CD14-positive monocyte (primary cell): ENCODE results near the gene AKR1C4. TPM values are rescaled to one million over a fixed set of nuclear protein-coding genes. Genes with fewer than 3 reads are reported as not detected.

Source experiments
- DNase-seq, 3 donors: peaks; one replicate each; pipeline ENCODE4 v3.0.0-alpha.2; 2011 to 2022
- H2AFZ ChIP-seq: 2 replicates; pipeline ENCODE4 v1.6.0; 2012; ENCODE audit warnings: mild to moderate bottlenecking, low read depth, low read length, inconsistent platforms; ENCODE audit not compliant: insufficient read depth, poor library complexity, severe bottlenecking
- H3K27ac ChIP-seq, 2 donors: 1 replicate in 1 of 2; 2 replicates in 1 of 2; pipeline ENCODE4 v1.5.1; 2012 to 2013; ENCODE audit warnings: low read length in 2 of 2, control low read depth in 1 of 2, inconsistent platforms in 1 of 2, low read depth in 1 of 2, mild to moderate bottlenecking in 1 of 2
- H3K27me3 ChIP-seq, 2 donors: one replicate each; pipeline versions ENCODE4 v1.6.0 to v1.6.1; 2011 to 2013; ENCODE audit warnings: low read length in 2 of 2; ENCODE audit not compliant: control insufficient read depth in 2 of 2, insufficient read depth in 2 of 2
- H3K36me3 ChIP-seq, 2 donors: replicated peaks in 1 of 2; 1 replicate in 1 of 2; 2 replicates in 1 of 2; pipeline versions ENCODE4 v1.5.1 to v1.6.1; 2012 to 2013; ENCODE audit warnings: low read length in 2 of 2, control low read depth in 1 of 2, inconsistent platforms in 1 of 2, mild to moderate bottlenecking in 1 of 2; ENCODE audit not compliant: insufficient read depth in 2 of 2, control insufficient read depth in 1 of 2
- H3K4me1 ChIP-seq, 2 donors: 1 replicate in 1 of 2; 2 replicates in 1 of 2; pipeline versions ENCODE4 v1.5.1 to v1.6.1; 2012 to 2013; ENCODE audit warnings: low read length in 2 of 2, control low read depth in 1 of 2, inconsistent platforms in 1 of 2, mild to moderate bottlenecking in 1 of 2, moderate library complexity in 1 of 2; ENCODE audit not compliant: insufficient read depth in 2 of 2, control insufficient read depth in 1 of 2
- H3K4me2 ChIP-seq: replicated peaks from 2 replicates; pipeline ENCODE3; 2012; ENCODE audit warnings: low read length, moderate library complexity, mild to moderate bottlenecking; ENCODE audit not compliant: poor library complexity, severe bottlenecking; ENCODE audit errors: extremely low read depth
- H3K4me3 ChIP-seq, 3 experiments: fragments of 200-600 bp in 1 of 3; sonication (generic) in 1 of 3; replicated peaks in 1 of 3; 1 replicate in 2 of 3; 2 replicates in 1 of 3; pipeline ENCODE4 v1.5.1; 2011 to 2013; ENCODE audit warnings: low read length in 3 of 3, mild to moderate bottlenecking in 3 of 3, control low read depth in 2 of 3, low read depth in 2 of 3, inconsistent platforms in 1 of 3, moderate library complexity in 1 of 3
- H3K79me2 ChIP-seq: 2 replicates; pipeline ENCODE4 v1.6.0; 2012; ENCODE audit warnings: mild to moderate bottlenecking, control low read depth, inconsistent platforms, low read length, moderate library complexity; ENCODE audit not compliant: insufficient read depth
- H3K9ac ChIP-seq: 2 replicates; pipeline ENCODE4 v1.6.0; 2017; ENCODE audit warnings: low read length, mild to moderate bottlenecking; ENCODE audit not compliant: insufficient read depth, poor library complexity, severe bottlenecking
- H3K9me3 ChIP-seq, 2 donors: replicated peaks in 1 of 2; 1 replicate in 1 of 2; 2 replicates in 1 of 2; pipeline versions ENCODE4 v1.5.1 to v1.6.1; 2012 to 2013; ENCODE audit warnings: low read length in 2 of 2, control low read depth in 1 of 2; ENCODE audit not compliant: control insufficient read depth in 1 of 2, insufficient read depth in 1 of 2
- H4K20me1 ChIP-seq: 2 replicates; pipeline ENCODE4 v1.6.0; 2012; ENCODE audit warnings: mild to moderate bottlenecking, low read length, control low read depth, moderate library complexity; ENCODE audit not compliant: insufficient read depth
- H3K27ac Mint-ChIP-seq, 7 donors: one replicate each; pipeline ENCODE4 v1.8.0; 2020; ENCODE audit warnings: mild to moderate bottlenecking in 7 of 7, mixed read lengths in 7 of 7, moderate library complexity in 6 of 7, inconsistent platforms in 2 of 7
- H3K27me3 Mint-ChIP-seq, 3 donors: one replicate each; pipeline ENCODE4 v1.8.0; 2021 to 2022; ENCODE audit warnings: low read depth in 3 of 3, mild to moderate bottlenecking in 3 of 3, mixed read lengths in 3 of 3, moderate library complexity in 3 of 3, inconsistent platforms in 1 of 3
- H3K36me3 Mint-ChIP-seq, 2 donors: one replicate each; pipeline ENCODE4 v1.8.0; 2020; ENCODE audit warnings: mixed read lengths in 2 of 2, inconsistent platforms in 1 of 2, mild to moderate bottlenecking in 1 of 2
- H3K4me1 Mint-ChIP-seq: one replicate; pipeline ENCODE4 v1.8.0; 2020; ENCODE audit warnings: mild to moderate bottlenecking, mixed read lengths
- H3K4me3 Mint-ChIP-seq, 2 donors: one replicate each; pipeline ENCODE4 v1.8.0; 2020; ENCODE audit warnings: mild to moderate bottlenecking in 2 of 2, mixed read lengths in 2 of 2, moderate library complexity in 1 of 2
- H3K9me3 Mint-ChIP-seq, 7 donors: one replicate each; pipeline ENCODE4 v1.8.0; 2020 to 2022; ENCODE audit warnings: mixed read lengths in 7 of 7, mild to moderate bottlenecking in 6 of 7, moderate library complexity in 6 of 7, inconsistent platforms in 2 of 7
- WGBS: methylation state at CpG from one replicate; pipeline ENCODE4 v1.1.5; 2013; ENCODE audit warnings: missing lambda C conversion rate; ENCODE audit not compliant: insufficient coverage; 5-methylcytosine and 5-hydroxymethylcytosine counted together
- intact Hi-C, 2 donors: fragments of 100-400 bp; cut with micrococcal nuclease; formaldehyde crosslinking; loops; one replicate each; pipeline versions ENCODE4 v1.15.0 to v1.15.1; 2023
- polyA plus RNA-seq, 3 donors: library from polyadenylated mRNA; depleted of rRNA in 1 of 3; unstranded in 2 of 3; stranded (reverse) in 1 of 3; fragments of 300-500 nt in 2 of 3; fragments of >200 nt in 1 of 3; fragmentation: Illumina TruSeq in 2 of 3; gene quantifications; 1 replicate in 2 of 3; 2 replicates in 1 of 3; pipeline ENCODE4 v1.2.3, GENCODE V29; 2012 to 2021
- TF ChIP-seq, protein P1 (sequence below): fragments of 200-600 bp; IDR thresholded peaks from one replicate; pipeline ENCODE4 v1.8.0; 2022; ENCODE audit warnings: antibody characterized with exemption, mild to moderate bottlenecking

The AKR1C4 gene
- polyA plus RNA-seq, 3 donors, result not detected

DNA sequence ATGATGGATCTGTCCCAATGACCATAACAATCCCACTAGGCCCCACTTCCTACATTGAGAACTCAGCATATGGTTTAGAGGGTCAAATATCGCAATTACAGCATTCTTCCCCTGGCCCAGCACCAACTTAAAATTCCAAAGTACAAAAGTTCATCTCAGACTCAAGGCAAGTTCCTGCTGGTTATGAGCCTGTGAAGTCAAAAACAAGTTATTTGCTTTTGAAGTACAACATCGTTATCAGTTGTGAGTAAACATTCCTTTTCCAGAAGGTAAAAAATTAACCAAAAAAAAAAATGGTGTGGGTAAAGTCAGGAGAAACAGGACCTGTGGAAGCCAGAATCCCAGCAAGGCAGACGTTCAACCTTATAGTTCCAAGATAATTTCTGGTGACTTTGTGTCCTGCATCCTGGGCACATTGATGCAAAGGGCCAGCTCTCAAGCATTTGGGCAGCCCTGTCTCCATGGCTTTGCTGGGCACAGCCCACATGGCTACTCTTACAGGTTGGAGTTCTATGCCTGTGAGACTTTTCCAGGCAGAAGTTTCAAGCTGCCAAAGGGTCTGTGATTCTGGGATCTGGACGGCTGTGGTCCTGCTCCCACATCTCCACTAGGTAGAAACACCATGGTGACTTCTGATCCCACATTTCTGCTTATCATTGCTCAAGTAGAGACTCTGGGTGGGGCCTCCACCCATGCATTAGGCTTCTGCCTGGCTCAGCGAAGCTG lies 49.2 kb upstream of the AKR1C4 start:
- no peak overlapping the region for H3K4me2 ChIP-seq
- H4K20me1 ChIP-seq, result no peaks in the 10 kb centered on the region
- no peak overlapping the region for H3K9ac ChIP-seq
- no peak overlapping the region for H3K4me3 Mint-ChIP-seq
- peaks cover 8 to 9% of the 10 kb centered on the region in 2 donors for H3K9me3 ChIP-seq
- no peaks in the 10 kb centered on the region for H3K36me3 ChIP-seq
- H3K27ac ChIP-seq, result no peak overlapping the region
- H3K4me1 Mint-ChIP-seq, result no peaks in the 10 kb centered on the region
- no peak overlapping the region for H3K4me3 ChIP-seq
- H3K27me3 Mint-ChIP-seq, result peaks cover 0 to 2% (median 0%) of the 10 kb centered on the region in 3 donors
- no peak for DNase-seq
- H3K36me3 Mint-ChIP-seq, result no peaks in the 10 kb centered on the region
- no peaks in the 10 kb centered on the region for H3K79me2 ChIP-seq
- TF ChIP-seq, protein P1, sequence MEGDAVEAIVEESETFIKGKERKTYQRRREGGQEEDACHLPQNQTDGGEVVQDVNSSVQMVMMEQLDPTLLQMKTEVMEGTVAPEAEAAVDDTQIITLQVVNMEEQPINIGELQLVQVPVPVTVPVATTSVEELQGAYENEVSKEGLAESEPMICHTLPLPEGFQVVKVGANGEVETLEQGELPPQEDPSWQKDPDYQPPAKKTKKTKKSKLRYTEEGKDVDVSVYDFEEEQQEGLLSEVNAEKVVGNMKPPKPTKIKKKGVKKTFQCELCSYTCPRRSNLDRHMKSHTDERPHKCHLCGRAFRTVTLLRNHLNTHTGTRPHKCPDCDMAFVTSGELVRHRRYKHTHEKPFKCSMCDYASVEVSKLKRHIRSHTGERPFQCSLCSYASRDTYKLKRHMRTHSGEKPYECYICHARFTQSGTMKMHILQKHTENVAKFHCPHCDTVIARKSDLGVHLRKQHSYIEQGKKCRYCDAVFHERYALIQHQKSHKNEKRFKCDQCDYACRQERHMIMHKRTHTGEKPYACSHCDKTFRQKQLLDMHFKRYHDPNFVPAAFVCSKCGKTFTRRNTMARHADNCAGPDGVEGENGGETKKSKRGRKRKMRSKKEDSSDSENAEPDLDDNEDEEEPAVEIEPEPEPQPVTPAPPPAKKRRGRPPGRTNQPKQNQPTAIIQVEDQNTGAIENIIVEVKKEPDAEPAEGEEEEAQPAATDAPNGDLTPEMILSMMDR, result no peak
- H3K9me3 Mint-ChIP-seq, result peaks cover 7 to 18% (median 11%) of the 10 kb centered on the region in 7 donors
- H3K27me3 ChIP-seq, result no peaks in the 10 kb centered on the region
- H3K4me1 ChIP-seq, result no peaks in the 10 kb centered on the region
- no peak overlapping the region for H2AFZ ChIP-seq
- 82% methylated on average over 4 of the region's 5 CpGs for WGBS
- H3K27ac Mint-ChIP-seq, result no peak overlapping the region
- intact Hi-C loops, result no loop called here

DNA sequence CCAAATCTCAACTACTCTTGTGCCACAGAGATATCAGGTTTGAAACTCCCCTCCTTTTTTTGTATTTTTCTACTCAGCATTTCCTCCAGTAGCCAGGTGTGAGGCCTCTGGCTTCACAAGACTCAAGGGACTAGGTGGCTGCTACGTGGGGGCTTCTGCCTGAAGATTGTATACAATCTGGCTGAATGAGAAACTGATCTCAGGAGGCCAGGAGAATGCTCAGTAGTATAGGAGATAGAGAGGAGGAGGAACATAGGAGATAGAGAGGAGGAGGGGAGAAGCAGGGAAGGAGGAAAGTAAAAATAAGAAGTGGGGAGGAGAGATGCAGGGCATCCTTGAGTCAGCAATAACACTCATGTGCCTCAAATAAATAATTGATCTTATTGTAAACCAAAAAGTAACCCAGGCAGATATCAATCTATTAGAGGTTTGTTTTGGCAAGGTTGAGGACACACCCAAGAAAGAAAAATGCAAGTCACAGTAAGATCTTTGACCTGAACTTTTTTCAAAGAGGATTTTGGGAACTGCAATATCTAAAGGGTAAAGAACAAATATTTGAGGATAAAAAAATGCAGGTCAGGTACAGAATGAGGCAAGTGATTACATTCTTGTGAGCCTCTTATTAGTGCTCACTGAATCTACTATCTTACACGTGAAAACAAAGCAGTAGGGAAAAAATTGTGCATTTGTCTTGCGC lies 48.5 kb upstream of the AKR1C4 start:
- Histone ChIP-seq H3K79me2 (no peaks in the 10 kb centered on the region), H3K36me3 (no peaks in the 10 kb centered on the region), H3K27me3 (no peaks in the 10 kb centered on the region), H3K9ac (no peak overlapping the region), H3K9me3 (peaks cover 8 to 9% of the 10 kb centered on the region in 2 donors), H2AFZ (no peak overlapping the region), H3K4me1 (no peaks in the 10 kb centered on the region), H3K4me2 (no peak overlapping the region), H3K4me3 (no peak overlapping the region), H4K20me1 (no peaks in the 10 kb centered on the region), H3K27ac (no peak overlapping the region)
- peaks cover 0 to 2% (median 0%) of the 10 kb centered on the region in 3 donors for H3K27me3 Mint-ChIP-seq
- H3K36me3 Mint-ChIP-seq, result no peaks in the 10 kb centered on the region
- intact Hi-C loops, result no loop called here
- H3K4me1 Mint-ChIP-seq, result no peaks in the 10 kb centered on the region
- TF ChIP-seq, protein P1, result no peak
- no peak overlapping the region for H3K4me3 Mint-ChIP-seq
- no peak for DNase-seq
- H3K9me3 Mint-ChIP-seq, result peaks cover 7 to 17% (median 11%) of the 10 kb centered on the region in 7 donors
- H3K27ac Mint-ChIP-seq, result no peak overlapping the region
- WGBS, result 89% methylated on average over 1 of the region's 3 CpGs
